Measurements from ENCODE around the gene ULK1.

GRCh38 chr12:131860472-131861260 is 33.8 kb upstream of the ULK1 start:
- no peak for TF ChIP-seq CTCF (conservative IDR thresholded peaks at IDR 0.05 in 1 of 2, IDR thresholded peaks at IDR 0.05 in 1 of 2; ENCODE audit: low read depth in 1 of 2, low read length in 2 of 2)
- no peak for TF ChIP-seq EZH2 (IDR thresholded peaks at IDR 0.05; ENCODE audit: low read length, missing control alignments)
